A549 (cell line): ENCODE measurements around the gene INO80.

Experiments
- BHLHE40 ChIP-seq: IDR thresholded peaks from 2 replicates; pipeline ENCODE4 v1.6.1; 2012; ENCODE audit warnings: low read depth, low read length, inconsistent platforms
- ESRRA ChIP-seq: fragments of 150-350 bp; IDR thresholded peaks from 2 replicates; pipeline ENCODE4 v1.6.1; 2014; ENCODE audit warnings: mild to moderate bottlenecking, low read length, borderline replicate concordance
- JUN ChIP-seq, 2 experiments: fragments of >200 bp; sonication (Bioruptor Twin); formaldehyde crosslinking; IDR thresholded peaks; 2 replicates in 1 of 2; 3 replicates in 1 of 2; pipeline ENCODE4 v1.6.1; 2016 to 2017
- POLR2A ChIP-seq: IDR thresholded peaks from 2 replicates; pipeline ENCODE4 v1.6.1; 2012; ENCODE audit warnings: mild to moderate bottlenecking, low read length
- RAD21 ChIP-seq, 2 experiments: fragments of >200 bp in 1 of 2; sonication (Bioruptor Twin) in 1 of 2; formaldehyde crosslinking in 1 of 2; IDR thresholded peaks in 1 of 2; conservative IDR thresholded peaks in 1 of 2; 2 replicates in 1 of 2; 3 replicates in 1 of 2; pipeline ENCODE4 v1.6.1; 2012 to 2018; ENCODE audit warnings: inconsistent platforms in 1 of 2
- SREBF2 ChIP-seq: fragments of 450-650 bp; IDR thresholded peaks from 2 replicates; pipeline ENCODE4 v1.6.1; 2014; ENCODE audit warnings: mild to moderate bottlenecking, moderate library complexity
- TP53 ChIP-seq: fragments of 250-450 bp; sonication (Bioruptor Pico); IDR thresholded peaks from 2 replicates; pipeline ENCODE4 v1.5.0; 2021; ENCODE audit warnings: mild to moderate bottlenecking, moderate library complexity
- TF ChIP-seq, protein P1 (sequence below): fragments of >200 bp; sonication (Bioruptor Twin); formaldehyde crosslinking; IDR thresholded peaks from 3 replicates; pipeline ENCODE4 v1.5.1; 2016
- TF ChIP-seq, protein P2 (sequence below): fragments of 200-600 bp; sonication (generic); IDR thresholded peaks from 2 replicates; pipeline ENCODE4 v1.6.1; 2016; ENCODE audit warnings: antibody characterized with exemption, mild to moderate bottlenecking, moderate library complexity

DNA sequence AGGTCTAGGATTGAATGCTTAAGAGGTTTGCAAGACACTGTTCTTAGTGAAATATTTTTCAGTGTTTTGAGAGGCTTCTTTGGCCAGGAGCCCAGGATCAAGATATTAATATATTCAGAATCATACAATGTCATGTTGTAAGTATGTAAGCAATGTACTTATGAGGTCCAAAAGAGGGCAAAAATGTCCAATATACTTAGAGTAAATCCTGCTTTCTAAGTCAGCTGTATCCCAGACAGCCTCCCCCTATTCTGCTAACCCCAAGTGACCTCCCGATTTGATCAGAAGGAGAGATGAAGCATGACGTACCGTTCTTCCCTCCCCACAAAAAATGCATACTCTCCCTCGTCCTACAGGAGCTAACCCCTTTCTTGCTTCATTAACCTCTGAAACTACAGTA lies 91.9 kb downstream of the INO80 start:
- no peak for TF ChIP-seq POLR2A
- TF ChIP-seq SREBF2, result no peak
- TF ChIP-seq TP53 (CRISPR knock-in tag), result no peak
- TF ChIP-seq RAD21 (conservative IDR thresholded peaks at IDR 0.05 in 1 of 2, IDR thresholded peaks at IDR 0.05 in 1 of 2), result no peak
- no peak for TF ChIP-seq ESRRA
- TF ChIP-seq, protein P1, sequence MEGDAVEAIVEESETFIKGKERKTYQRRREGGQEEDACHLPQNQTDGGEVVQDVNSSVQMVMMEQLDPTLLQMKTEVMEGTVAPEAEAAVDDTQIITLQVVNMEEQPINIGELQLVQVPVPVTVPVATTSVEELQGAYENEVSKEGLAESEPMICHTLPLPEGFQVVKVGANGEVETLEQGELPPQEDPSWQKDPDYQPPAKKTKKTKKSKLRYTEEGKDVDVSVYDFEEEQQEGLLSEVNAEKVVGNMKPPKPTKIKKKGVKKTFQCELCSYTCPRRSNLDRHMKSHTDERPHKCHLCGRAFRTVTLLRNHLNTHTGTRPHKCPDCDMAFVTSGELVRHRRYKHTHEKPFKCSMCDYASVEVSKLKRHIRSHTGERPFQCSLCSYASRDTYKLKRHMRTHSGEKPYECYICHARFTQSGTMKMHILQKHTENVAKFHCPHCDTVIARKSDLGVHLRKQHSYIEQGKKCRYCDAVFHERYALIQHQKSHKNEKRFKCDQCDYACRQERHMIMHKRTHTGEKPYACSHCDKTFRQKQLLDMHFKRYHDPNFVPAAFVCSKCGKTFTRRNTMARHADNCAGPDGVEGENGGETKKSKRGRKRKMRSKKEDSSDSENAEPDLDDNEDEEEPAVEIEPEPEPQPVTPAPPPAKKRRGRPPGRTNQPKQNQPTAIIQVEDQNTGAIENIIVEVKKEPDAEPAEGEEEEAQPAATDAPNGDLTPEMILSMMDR, result no peak
- no peak for TF ChIP-seq BHLHE40
- TF ChIP-seq JUN (IDR thresholded peaks at IDR 0.05), result no peak
- TF ChIP-seq, protein P2, sequence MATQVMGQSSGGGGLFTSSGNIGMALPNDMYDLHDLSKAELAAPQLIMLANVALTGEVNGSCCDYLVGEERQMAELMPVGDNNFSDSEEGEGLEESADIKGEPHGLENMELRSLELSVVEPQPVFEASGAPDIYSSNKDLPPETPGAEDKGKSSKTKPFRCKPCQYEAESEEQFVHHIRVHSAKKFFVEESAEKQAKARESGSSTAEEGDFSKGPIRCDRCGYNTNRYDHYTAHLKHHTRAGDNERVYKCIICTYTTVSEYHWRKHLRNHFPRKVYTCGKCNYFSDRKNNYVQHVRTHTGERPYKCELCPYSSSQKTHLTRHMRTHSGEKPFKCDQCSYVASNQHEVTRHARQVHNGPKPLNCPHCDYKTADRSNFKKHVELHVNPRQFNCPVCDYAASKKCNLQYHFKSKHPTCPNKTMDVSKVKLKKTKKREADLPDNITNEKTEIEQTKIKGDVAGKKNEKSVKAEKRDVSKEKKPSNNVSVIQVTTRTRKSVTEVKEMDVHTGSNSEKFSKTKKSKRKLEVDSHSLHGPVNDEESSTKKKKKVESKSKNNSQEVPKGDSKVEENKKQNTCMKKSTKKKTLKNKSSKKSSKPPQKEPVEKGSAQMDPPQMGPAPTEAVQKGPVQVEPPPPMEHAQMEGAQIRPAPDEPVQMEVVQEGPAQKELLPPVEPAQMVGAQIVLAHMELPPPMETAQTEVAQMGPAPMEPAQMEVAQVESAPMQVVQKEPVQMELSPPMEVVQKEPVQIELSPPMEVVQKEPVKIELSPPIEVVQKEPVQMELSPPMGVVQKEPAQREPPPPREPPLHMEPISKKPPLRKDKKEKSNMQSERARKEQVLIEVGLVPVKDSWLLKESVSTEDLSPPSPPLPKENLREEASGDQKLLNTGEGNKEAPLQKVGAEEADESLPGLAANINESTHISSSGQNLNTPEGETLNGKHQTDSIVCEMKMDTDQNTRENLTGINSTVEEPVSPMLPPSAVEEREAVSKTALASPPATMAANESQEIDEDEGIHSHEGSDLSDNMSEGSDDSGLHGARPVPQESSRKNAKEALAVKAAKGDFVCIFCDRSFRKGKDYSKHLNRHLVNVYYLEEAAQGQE, result no peak
